CD14-positive monocyte (primary cell): ENCODE measurements around the gene YES1. TPM values are rescaled to one million over a fixed set of nuclear protein-coding genes. Genes with fewer than 3 reads are reported as not detected.
A peak's percentile ranks its signal among the peaks of the same experiment; 100 is the strongest.

Experiments used
- DNase-seq, 3 donors: peaks; one replicate each; pipeline ENCODE4 v3.0.0-alpha.2; 2011 to 2022
- H2AFZ ChIP-seq: 2 replicates; pipeline ENCODE4 v1.6.0; 2012; ENCODE audit warnings: mild to moderate bottlenecking, low read depth, low read length, inconsistent platforms; ENCODE audit not compliant: insufficient read depth, poor library complexity, severe bottlenecking
- H3K27ac ChIP-seq, 2 donors: 1 replicate in 1 of 2; 2 replicates in 1 of 2; pipeline ENCODE4 v1.5.1; 2012 to 2013; ENCODE audit warnings: low read length in 2 of 2, control low read depth in 1 of 2, inconsistent platforms in 1 of 2, low read depth in 1 of 2, mild to moderate bottlenecking in 1 of 2
- H3K27me3 ChIP-seq, 2 donors: one replicate each; pipeline versions ENCODE4 v1.6.0 to v1.6.1; 2011 to 2013; ENCODE audit warnings: low read length in 2 of 2; ENCODE audit not compliant: control insufficient read depth in 2 of 2, insufficient read depth in 2 of 2
- H3K36me3 ChIP-seq, 2 donors: replicated peaks in 1 of 2; 1 replicate in 1 of 2; 2 replicates in 1 of 2; pipeline versions ENCODE4 v1.5.1 to v1.6.1; 2012 to 2013; ENCODE audit warnings: low read length in 2 of 2, control low read depth in 1 of 2, inconsistent platforms in 1 of 2, mild to moderate bottlenecking in 1 of 2; ENCODE audit not compliant: insufficient read depth in 2 of 2, control insufficient read depth in 1 of 2
- H3K4me1 ChIP-seq, 2 donors: 1 replicate in 1 of 2; 2 replicates in 1 of 2; pipeline versions ENCODE4 v1.5.1 to v1.6.1; 2012 to 2013; ENCODE audit warnings: low read length in 2 of 2, control low read depth in 1 of 2, inconsistent platforms in 1 of 2, mild to moderate bottlenecking in 1 of 2, moderate library complexity in 1 of 2; ENCODE audit not compliant: insufficient read depth in 2 of 2, control insufficient read depth in 1 of 2
- H3K4me2 ChIP-seq: replicated peaks from 2 replicates; pipeline ENCODE3; 2012; ENCODE audit warnings: low read length, moderate library complexity, mild to moderate bottlenecking; ENCODE audit not compliant: poor library complexity, severe bottlenecking; ENCODE audit errors: extremely low read depth
- H3K4me3 ChIP-seq, 3 experiments: fragments of 200-600 bp in 1 of 3; sonication (generic) in 1 of 3; replicated peaks in 1 of 3; 1 replicate in 2 of 3; 2 replicates in 1 of 3; pipeline ENCODE4 v1.5.1; 2011 to 2013; ENCODE audit warnings: low read length in 3 of 3, mild to moderate bottlenecking in 3 of 3, control low read depth in 2 of 3, low read depth in 2 of 3, inconsistent platforms in 1 of 3, moderate library complexity in 1 of 3
- H3K79me2 ChIP-seq: 2 replicates; pipeline ENCODE4 v1.6.0; 2012; ENCODE audit warnings: mild to moderate bottlenecking, control low read depth, inconsistent platforms, low read length, moderate library complexity; ENCODE audit not compliant: insufficient read depth
- H3K9ac ChIP-seq: 2 replicates; pipeline ENCODE4 v1.6.0; 2017; ENCODE audit warnings: low read length, mild to moderate bottlenecking; ENCODE audit not compliant: insufficient read depth, poor library complexity, severe bottlenecking
- H3K9me3 ChIP-seq, 2 donors: replicated peaks in 1 of 2; 1 replicate in 1 of 2; 2 replicates in 1 of 2; pipeline versions ENCODE4 v1.5.1 to v1.6.1; 2012 to 2013; ENCODE audit warnings: low read length in 2 of 2, control low read depth in 1 of 2; ENCODE audit not compliant: control insufficient read depth in 1 of 2, insufficient read depth in 1 of 2
- H4K20me1 ChIP-seq: 2 replicates; pipeline ENCODE4 v1.6.0; 2012; ENCODE audit warnings: mild to moderate bottlenecking, low read length, control low read depth, moderate library complexity; ENCODE audit not compliant: insufficient read depth
- H3K27ac Mint-ChIP-seq, 7 donors: one replicate each; pipeline ENCODE4 v1.8.0; 2020; ENCODE audit warnings: mild to moderate bottlenecking in 7 of 7, mixed read lengths in 7 of 7, moderate library complexity in 6 of 7, inconsistent platforms in 2 of 7
- H3K27me3 Mint-ChIP-seq, 3 donors: one replicate each; pipeline ENCODE4 v1.8.0; 2021 to 2022; ENCODE audit warnings: low read depth in 3 of 3, mild to moderate bottlenecking in 3 of 3, mixed read lengths in 3 of 3, moderate library complexity in 3 of 3, inconsistent platforms in 1 of 3
- H3K36me3 Mint-ChIP-seq, 2 donors: one replicate each; pipeline ENCODE4 v1.8.0; 2020; ENCODE audit warnings: mixed read lengths in 2 of 2, inconsistent platforms in 1 of 2, mild to moderate bottlenecking in 1 of 2
- H3K4me1 Mint-ChIP-seq: one replicate; pipeline ENCODE4 v1.8.0; 2020; ENCODE audit warnings: mild to moderate bottlenecking, mixed read lengths
- H3K4me3 Mint-ChIP-seq, 2 donors: one replicate each; pipeline ENCODE4 v1.8.0; 2020; ENCODE audit warnings: mild to moderate bottlenecking in 2 of 2, mixed read lengths in 2 of 2, moderate library complexity in 1 of 2
- H3K9me3 Mint-ChIP-seq, 7 donors: one replicate each; pipeline ENCODE4 v1.8.0; 2020 to 2022; ENCODE audit warnings: mixed read lengths in 7 of 7, mild to moderate bottlenecking in 6 of 7, moderate library complexity in 6 of 7, inconsistent platforms in 2 of 7
- CTCF ChIP-seq: fragments of 200-600 bp; IDR thresholded peaks from one replicate; pipeline ENCODE4 v1.8.0; 2022; ENCODE audit warnings: antibody characterized with exemption, mild to moderate bottlenecking
- WGBS: methylation state at CpG from one replicate; pipeline ENCODE4 v1.1.5; 2013; ENCODE audit warnings: missing lambda C conversion rate; ENCODE audit not compliant: insufficient coverage; 5-methylcytosine and 5-hydroxymethylcytosine counted together
- intact Hi-C, 2 donors: fragments of 100-400 bp; cut with micrococcal nuclease; formaldehyde crosslinking; loops; one replicate each; pipeline versions ENCODE4 v1.15.0 to v1.15.1; 2023
- polyA plus RNA-seq, 3 donors: library from polyadenylated mRNA; depleted of rRNA in 1 of 3; unstranded in 2 of 3; stranded (reverse) in 1 of 3; fragments of 300-500 nt in 2 of 3; fragments of >200 nt in 1 of 3; fragmentation: Illumina TruSeq in 2 of 3; gene quantifications; 1 replicate in 2 of 3; 2 replicates in 1 of 3; pipeline ENCODE4 v1.2.3, GENCODE V29; 2012 to 2021

The YES1 gene
- polyA plus RNA-seq, 3 donors = not detected

GRCh38 chr18:692824-693223 lies 119.2 kb downstream of the YES1 start:
- H3K27me3 ChIP-seq = no peaks in the 10 kb centered on the region
- H3K79me2 ChIP-seq = no peaks in the 10 kb centered on the region
- WGBS = 64% methylated on average over 5 of the region's 6 CpGs
- no peak for TF ChIP-seq CTCF
- H3K4me3 Mint-ChIP-seq = no peak overlapping the region
- peaks cover 18 to 45% of the 10 kb centered on the region in 2 donors for H3K36me3 Mint-ChIP-seq
- peaks cover 13% of the 10 kb centered on the region for H3K4me1 Mint-ChIP-seq
- no peak overlapping the region for H2AFZ ChIP-seq
- H3K27ac Mint-ChIP-seq = peak overlapping the region in 2 of 7 donors; percentile 2 to 54
- no peak overlapping the region for H3K9ac ChIP-seq
- peaks cover 0 to 3% (median 0%) of the 10 kb centered on the region in 3 donors for H3K27me3 Mint-ChIP-seq
- intact Hi-C loops = no loop called here
- H3K27ac ChIP-seq = no peak overlapping the region
- no peaks in the 10 kb centered on the region for H4K20me1 ChIP-seq
- H3K4me1 ChIP-seq = no peaks in the 10 kb centered on the region
- no peak for DNase-seq
- peaks cover 0 to 31% of the 10 kb centered on the region in 2 donors for H3K36me3 ChIP-seq
- no peaks in the 10 kb centered on the region for H3K9me3 Mint-ChIP-seq
- no peak overlapping the region for H3K4me3 ChIP-seq
- no peaks in the 10 kb centered on the region for H3K9me3 ChIP-seq
- no peak overlapping the region for H3K4me2 ChIP-seq

GRCh38 chr18:688323-688722 lies 123.7 kb downstream of the YES1 start:
- H3K27me3 Mint-ChIP-seq = peaks cover 0 to 3% (median 0%) of the 10 kb centered on the region in 3 donors
- intact Hi-C loops = no loop called here
- peak overlapping the region in 3 of 7 donors; percentile 52 to 74 (median 67) for H3K27ac Mint-ChIP-seq

More at GRCh38 chr18:688323-688722, 123.7 kb downstream of the YES1 start:
- TF ChIP-seq CTCF = no peak
- no peaks in the 10 kb centered on the region for H3K9me3 Mint-ChIP-seq
- Histone ChIP-seq H3K9ac (no peak overlapping the region), H3K79me2 (no peaks in the 10 kb centered on the region), H3K4me1 (no peaks in the 10 kb centered on the region), H3K27me3 (no peaks in the 10 kb centered on the region), H3K9me3 (no peaks in the 10 kb centered on the region), H3K27ac (no peak overlapping the region), H3K36me3 (peaks cover 0 to 30% of the 10 kb centered on the region in 2 donors), H2AFZ (no peak overlapping the region), H3K4me3 (no peak overlapping the region), H4K20me1 (no peaks in the 10 kb centered on the region), H3K4me2 (no peak overlapping the region)
- DNase-seq = no peak
- peaks cover 17% of the 10 kb centered on the region for H3K4me1 Mint-ChIP-seq
- WGBS = 50% methylated on average over 2 of the region's 5 CpGs
- H3K36me3 Mint-ChIP-seq = peaks cover 29 to 32% of the 10 kb centered on the region in 2 donors
- H3K4me3 Mint-ChIP-seq = no peak overlapping the region
